HepG2 (cell line): ENCODE measurements around the gene SF3B2. TPM values are rescaled to one million over a fixed set of nuclear protein-coding genes. Genes with fewer than 3 reads are reported as not detected.

ENCODE experiments used
- ATAC-seq: fragments of 200-7000 bp; cut with Tn5 transposase; 3 replicates; pipeline ENCODE4 v1.9.1; 2020; ENCODE audit warnings: mild to moderate bottlenecking, moderate library complexity
- BruUV-seq: library from RNA; stranded (reverse); fragments of 400-500 nt; replicated peaks from 2 replicates; lab custom pipeline; 2021; lab: Mats Ljungman, UMichigan
- CTCF ChIA-PET: fragments of 300-600 bp; formaldehyde crosslinking; extraction: SDS; loops from one replicate; lab custom pipeline; 2021; ENCODE audit warnings: low total read pairs, inconsistent platforms, low intra/inter-chr PET ratio; lab: Yijun Ruan, JAX
- POLR2A ChIA-PET: fragments of 350-600 bp; sonication (Branson Sonifier 250); formaldehyde crosslinking; loops from one replicate; lab custom pipeline; 2020; ENCODE audit warnings: antibody characterized with exemption, inconsistent platforms; lab: Yijun Ruan, JAX
- DNase-seq: peaks from one replicate; pipeline ENCODE4 v3.0.0-alpha.2; 2015; ENCODE audit warnings: low spot score
- FAIRE-seq: peaks from 3 replicates; lab custom pipeline; 2011; peaks lifted over from hg19 to GRCh38; lab: Jason Lieb, UNC
- H2AFZ ChIP-seq: one replicate; pipeline ENCODE4 v1.6.1; 2011; ENCODE audit warnings: low read length, inconsistent platforms
- H3K27ac ChIP-seq: fragments of 300-600 bp; 3 replicates; pipeline ENCODE4 v1.8.0; 2011; ENCODE audit warnings: mixed run types, mild to moderate bottlenecking, mixed read lengths, low read length, inconsistent platforms; ENCODE audit not compliant: insufficient read depth; ENCODE audit errors: extremely low read length
- H3K27me3 ChIP-seq, 2 experiments: fragments of 200-600 bp in 1 of 2; 2 replicates in 1 of 2; 3 replicates in 1 of 2; pipeline versions ENCODE4 v1.6.0 to v1.8.0; 2011; ENCODE audit warnings: low read length in 2 of 2, mild to moderate bottlenecking in 2 of 2, moderate library complexity in 2 of 2, inconsistent platforms in 1 of 2; ENCODE audit not compliant: insufficient read depth in 2 of 2, control insufficient read depth in 1 of 2
- H3K36me3 ChIP-seq, 2 experiments: fragments of 200-600 bp in 1 of 2; replicated peaks in 1 of 2; 2 replicates in 1 of 2; 3 replicates in 1 of 2; pipeline versions ENCODE4 v1.5.1 to v1.8.0; 2011; ENCODE audit warnings: low read length in 2 of 2, inconsistent platforms in 1 of 2; ENCODE audit not compliant: insufficient read depth in 2 of 2, control insufficient read depth in 1 of 2
- H3K4me1 ChIP-seq: 2 replicates; pipeline ENCODE4 v1.5.1; 2012; ENCODE audit warnings: low read length, inconsistent platforms; ENCODE audit not compliant: insufficient read depth
- H3K4me2 ChIP-seq: 2 replicates; pipeline ENCODE4 v1.6.0; 2011; ENCODE audit warnings: low read depth, low read length, inconsistent platforms
- H3K4me3 ChIP-seq, 3 experiments: fragments of 200-600 bp in 1 of 3; sonication (generic), shearing (Covaris generic) in 1 of 3; replicated peaks in 1 of 3; 2 replicates each; pipeline ENCODE4 v1.5.1; 2011 to 2016; ENCODE audit warnings: low read length in 3 of 3, inconsistent platforms in 2 of 3, low read depth in 2 of 3, mild to moderate bottlenecking in 2 of 3, control low read depth in 1 of 3, mixed read lengths in 1 of 3; ENCODE audit not compliant: insufficient read depth in 1 of 3
- H3K79me2 ChIP-seq: one replicate; pipeline ENCODE4 v1.6.1; 2011; ENCODE audit warnings: low read length, inconsistent platforms; ENCODE audit not compliant: insufficient read depth
- H3K9ac ChIP-seq: 2 replicates; pipeline ENCODE4 v1.6.0; 2011; ENCODE audit warnings: mild to moderate bottlenecking, low read depth, low read length, inconsistent platforms; ENCODE audit not compliant: insufficient read depth
- H3K9me3 ChIP-seq: 2 replicates; pipeline ENCODE4 v1.5.1; 2012; ENCODE audit warnings: mild to moderate bottlenecking, low read length
- H4K20me1 ChIP-seq: 2 replicates; pipeline ENCODE4 v1.6.0; 2011; ENCODE audit warnings: inconsistent platforms, mild to moderate bottlenecking, low read length, moderate library complexity; ENCODE audit not compliant: insufficient read depth
- FOSL2 ChIP-seq: sonication (generic); formaldehyde crosslinking; IDR thresholded peaks from 2 replicates; pipeline ENCODE4 v1.4.0; 2020; ENCODE audit warnings: missing genetic modification reagents
- JUND ChIP-seq: sonication (generic); formaldehyde crosslinking; IDR thresholded peaks from 2 replicates; pipeline ENCODE4 v1.8.0; 2022; ENCODE audit warnings: mild to moderate bottlenecking, missing genetic modification reagents
- KDM3A ChIP-seq: IDR thresholded peaks from 2 replicates; pipeline ENCODE4 v1.6.1; 2018; ENCODE audit warnings: low read depth, missing compliant biosample characterization
- TARDBP ChIP-seq: sonication (generic); formaldehyde crosslinking; IDR thresholded peaks from 2 replicates; pipeline ENCODE4 v1.8.0; 2022; ENCODE audit warnings: mild to moderate bottlenecking, missing genetic modification reagents
- ZNF33B ChIP-seq: sonication (generic); formaldehyde crosslinking; IDR thresholded peaks from 2 replicates; pipeline ENCODE4 v1.5.1; 2020; ENCODE audit warnings: mild to moderate bottlenecking, missing genetic modification reagents
- ZNF530 ChIP-seq: sonication (generic); formaldehyde crosslinking; IDR thresholded peaks from 2 replicates; pipeline ENCODE4 v1.5.0; 2020; ENCODE audit warnings: low read depth, mild to moderate bottlenecking, missing genetic modification reagents
- WGBS: methylation state at CpG from one replicate; pipeline ENCODE4 v1.1.6; 2017; ENCODE audit warnings: low lambda C conversion rate; 5-methylcytosine and 5-hydroxymethylcytosine counted together
- in situ Hi-C: cut with HindIII; loops from 2 replicates; pipeline ENCODE4 v1.10.0; 2017; ENCODE audit warnings: low pct_unique_long_range_greater_than_20kb; ENCODE audit not compliant: extremely low pct_ligation_motif_present
- intact Hi-C: fragments of 100-400 bp; cut with micrococcal nuclease; formaldehyde crosslinking; loops from one replicate; pipeline ENCODE4 v1.10.0; 2022; ENCODE audit not compliant: unreplicated experiment
- polyA plus RNA-seq, 8 experiments: library from polyadenylated mRNA; depleted of rRNA in 3 of 8; stranded (reverse) in 7 of 8; unstranded in 1 of 8; fragments of >200 nt; fragmentation: Illumina TruSeq in 4 of 8; extraction: Trizol in 4 of 8; gene quantifications; 2 replicates each; pipeline versions ENCODE4 v1.2.1 to v1.2.3, GENCODE V29; 2011 to 2016; ENCODE audit warnings: low read depth in 4 of 8, missing spikeins in 1 of 8, mixed read lengths in 1 of 8; ENCODE audit not compliant: insufficient read depth in 1 of 8
- total RNA-seq, 5 experiments: library from RNA; depleted of rRNA; stranded (reverse); fragments of >200 nt; fragmentation: Illumina TruSeq; extraction: Trizol; gene quantifications; 2 replicates each; pipeline ENCODE4 v1.2.3, GENCODE V29; 2016; ENCODE audit warnings: low read depth in 1 of 5
- TF ChIP-seq, protein P1 (sequence below): IDR thresholded peaks from 2 replicates; pipeline ENCODE4 v1.6.1; 2016; ENCODE audit warnings: low read depth, missing genetic modification reagents, missing compliant biosample characterization
- TF ChIP-seq, protein P2 (sequence below): sonication (generic); formaldehyde crosslinking; IDR thresholded peaks from 2 replicates; pipeline ENCODE4 v1.4.0; 2020; ENCODE audit warnings: mild to moderate bottlenecking, low read depth, missing genetic modification reagents

Gene SF3B2
- total and polyA plus RNA-seq, 2 of the 13 experiments (the other 11 are each of a cell fraction or from before 2014, with no cell fraction given), result 70.4 to 153 TPM

DNA sequence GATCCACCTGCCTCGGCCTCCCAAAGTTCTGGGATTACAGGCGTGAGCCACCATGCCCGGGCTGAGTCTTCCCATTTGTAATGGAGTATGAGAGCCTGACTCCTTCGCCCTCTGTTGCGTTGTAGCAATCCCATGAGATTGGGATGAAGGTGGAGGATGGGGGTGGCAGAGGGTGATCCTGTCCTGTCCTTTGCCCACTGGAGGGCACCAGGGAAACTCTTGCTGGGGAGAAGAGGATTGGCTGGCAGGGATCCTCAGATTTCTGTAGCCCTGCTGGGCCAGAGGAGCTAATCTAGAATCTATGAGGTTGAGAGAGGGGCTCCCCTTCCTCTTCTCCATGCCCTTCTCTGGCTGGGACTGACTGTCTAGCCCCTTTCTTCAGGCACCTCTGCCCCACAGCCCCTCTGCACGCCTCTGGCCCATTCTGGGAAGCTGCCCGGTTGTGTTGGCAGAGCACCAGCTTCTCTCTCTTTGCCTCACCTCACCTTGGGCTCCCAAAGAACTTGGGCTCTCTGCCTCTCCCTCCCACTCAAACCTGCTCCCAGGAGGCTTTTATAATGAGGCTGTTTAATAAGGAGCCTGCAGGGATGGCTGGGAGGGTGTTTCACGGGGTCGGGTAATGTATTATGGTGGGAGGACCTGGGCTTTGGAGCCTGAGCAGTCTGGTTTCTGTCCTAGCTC is 16.4 kb upstream of the SF3B2 start (continued):
- TF ChIP-seq, protein P1, sequence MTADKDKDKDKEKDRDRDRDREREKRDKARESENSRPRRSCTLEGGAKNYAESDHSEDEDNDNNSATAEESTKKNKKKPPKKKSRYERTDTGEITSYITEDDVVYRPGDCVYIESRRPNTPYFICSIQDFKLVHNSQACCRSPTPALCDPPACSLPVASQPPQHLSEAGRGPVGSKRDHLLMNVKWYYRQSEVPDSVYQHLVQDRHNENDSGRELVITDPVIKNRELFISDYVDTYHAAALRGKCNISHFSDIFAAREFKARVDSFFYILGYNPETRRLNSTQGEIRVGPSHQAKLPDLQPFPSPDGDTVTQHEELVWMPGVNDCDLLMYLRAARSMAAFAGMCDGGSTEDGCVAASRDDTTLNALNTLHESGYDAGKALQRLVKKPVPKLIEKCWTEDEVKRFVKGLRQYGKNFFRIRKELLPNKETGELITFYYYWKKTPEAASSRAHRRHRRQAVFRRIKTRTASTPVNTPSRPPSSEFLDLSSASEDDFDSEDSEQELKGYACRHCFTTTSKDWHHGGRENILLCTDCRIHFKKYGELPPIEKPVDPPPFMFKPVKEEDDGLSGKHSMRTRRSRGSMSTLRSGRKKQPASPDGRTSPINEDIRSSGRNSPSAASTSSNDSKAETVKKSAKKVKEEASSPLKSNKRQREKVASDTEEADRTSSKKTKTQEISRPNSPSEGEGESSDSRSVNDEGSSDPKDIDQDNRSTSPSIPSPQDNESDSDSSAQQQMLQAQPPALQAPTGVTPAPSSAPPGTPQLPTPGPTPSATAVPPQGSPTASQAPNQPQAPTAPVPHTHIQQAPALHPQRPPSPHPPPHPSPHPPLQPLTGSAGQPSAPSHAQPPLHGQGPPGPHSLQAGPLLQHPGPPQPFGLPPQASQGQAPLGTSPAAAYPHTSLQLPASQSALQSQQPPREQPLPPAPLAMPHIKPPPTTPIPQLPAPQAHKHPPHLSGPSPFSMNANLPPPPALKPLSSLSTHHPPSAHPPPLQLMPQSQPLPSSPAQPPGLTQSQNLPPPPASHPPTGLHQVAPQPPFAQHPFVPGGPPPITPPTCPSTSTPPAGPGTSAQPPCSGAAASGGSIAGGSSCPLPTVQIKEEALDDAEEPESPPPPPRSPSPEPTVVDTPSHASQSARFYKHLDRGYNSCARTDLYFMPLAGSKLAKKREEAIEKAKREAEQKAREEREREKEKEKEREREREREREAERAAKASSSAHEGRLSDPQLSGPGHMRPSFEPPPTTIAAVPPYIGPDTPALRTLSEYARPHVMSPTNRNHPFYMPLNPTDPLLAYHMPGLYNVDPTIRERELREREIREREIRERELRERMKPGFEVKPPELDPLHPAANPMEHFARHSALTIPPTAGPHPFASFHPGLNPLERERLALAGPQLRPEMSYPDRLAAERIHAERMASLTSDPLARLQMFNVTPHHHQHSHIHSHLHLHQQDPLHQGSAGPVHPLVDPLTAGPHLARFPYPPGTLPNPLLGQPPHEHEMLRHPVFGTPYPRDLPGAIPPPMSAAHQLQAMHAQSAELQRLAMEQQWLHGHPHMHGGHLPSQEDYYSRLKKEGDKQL (CRISPR knock-in tag), result no peak
- TF ChIP-seq KDM3A (CRISPR knock-in tag), result no peak

DNA sequence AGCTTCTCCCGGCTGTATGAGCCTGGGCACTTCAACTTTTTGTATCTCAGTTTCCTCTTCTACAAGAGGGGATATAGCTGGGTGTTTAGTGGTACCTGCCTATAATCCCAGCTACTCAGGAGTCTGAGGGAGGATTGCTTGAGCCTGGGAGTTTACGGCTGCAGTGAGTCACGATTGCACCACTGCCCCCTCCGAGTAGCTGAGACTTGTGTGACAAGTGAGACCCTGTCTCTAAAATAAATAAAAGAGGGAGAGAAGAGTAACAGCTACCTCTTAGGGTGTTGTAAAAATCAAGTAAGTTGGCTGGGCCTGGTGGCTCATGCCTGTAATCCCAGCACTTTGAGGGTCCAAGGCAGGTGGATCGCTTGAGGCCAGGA is 15.8 kb upstream of the SF3B2 start:
- FAIRE-seq (no peak), ATAC-seq (no peak), DNase-seq (no peak)
- intact Hi-C loops, result no loop called here
- peak; percentile 35; the same call in 1 of the 2 replicates for TF ChIP-seq FOSL2 (CRISPR knock-in tag)
- TF ChIP-seq ZNF530 (CRISPR knock-in tag), result no peak
- no peak for TF ChIP-seq ZNF33B (CRISPR knock-in tag)
- no peak for TF ChIP-seq JUND (CRISPR knock-in tag)
- TF ChIP-seq, protein P2, sequence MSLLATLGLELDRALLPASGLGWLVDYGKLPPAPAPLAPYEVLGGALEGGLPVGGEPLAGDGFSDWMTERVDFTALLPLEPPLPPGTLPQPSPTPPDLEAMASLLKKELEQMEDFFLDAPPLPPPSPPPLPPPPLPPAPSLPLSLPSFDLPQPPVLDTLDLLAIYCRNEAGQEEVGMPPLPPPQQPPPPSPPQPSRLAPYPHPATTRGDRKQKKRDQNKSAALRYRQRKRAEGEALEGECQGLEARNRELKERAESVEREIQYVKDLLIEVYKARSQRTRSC (CRISPR knock-in tag), result no peak
- TF ChIP-seq TARDBP (CRISPR knock-in tag), result no peak
- H3K9me3 ChIP-seq, result no peaks in the 10 kb centered on the region
- ChIA-PET CTCF (no interaction called here), POLR2A (interaction anchor here (1.0 kb wide), 1 partner anchor 9 kb away, joined by 3 read pairs; no protein-coding TSS in a partner anchor)
- no peak overlapping the region for H3K4me2 ChIP-seq
- no peak overlapping the region for H3K27ac ChIP-seq
- no peak overlapping the region for H3K4me3 ChIP-seq
- H3K36me3 ChIP-seq, result no peaks in the 10 kb centered on the region
- H2AFZ ChIP-seq, result no peak overlapping the region
- peaks cover 5% of the 10 kb centered on the region in 2 experiments; a peak in 1 of 5 replicates for H3K27me3 ChIP-seq
- 23% methylated on average over 5 of the region's 5 CpGs for WGBS
- H3K9ac ChIP-seq, result no peak overlapping the region
- H3K79me2 ChIP-seq, result no peaks in the 10 kb centered on the region
- in situ Hi-C loops, result no loop called here
- peaks cover 8% of the 10 kb centered on the region; the same call in 1 of the 2 replicates for H3K4me1 ChIP-seq
- no TSS peak for BruUV-seq
- no peaks in the 10 kb centered on the region for H4K20me1 ChIP-seq
